HG03064 (cell line): ENCODE results near the gene CCDC34.

Experiments
- ATAC-seq: cut with Tn5 transposase; IDR thresholded peaks from one replicate; pipeline ENCODE4 v1.9.1; 2021; ENCODE audit warnings: low read depth; ENCODE audit not compliant: unreplicated experiment

CCDC34 gene

DNA sequence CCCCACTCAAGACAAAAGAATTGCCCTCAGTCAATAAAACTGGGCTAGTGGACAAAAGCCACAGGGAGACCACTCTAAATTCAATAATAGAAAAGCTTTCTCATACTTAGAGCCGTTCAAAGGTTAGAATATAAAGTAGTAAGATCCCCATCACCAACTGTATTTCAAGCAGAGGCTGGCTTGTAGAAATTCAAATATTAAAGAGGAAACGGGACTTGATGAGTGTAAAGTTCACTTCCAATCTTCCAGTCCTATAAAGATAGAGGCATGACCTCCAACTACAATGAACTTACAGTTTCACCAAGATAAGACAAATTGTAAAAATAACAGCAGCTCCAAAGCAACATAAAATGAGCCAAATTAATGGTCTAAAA lies 70.4 kb downstream of the CCDC34 start:
- ATAC-seq = no peak

DNA sequence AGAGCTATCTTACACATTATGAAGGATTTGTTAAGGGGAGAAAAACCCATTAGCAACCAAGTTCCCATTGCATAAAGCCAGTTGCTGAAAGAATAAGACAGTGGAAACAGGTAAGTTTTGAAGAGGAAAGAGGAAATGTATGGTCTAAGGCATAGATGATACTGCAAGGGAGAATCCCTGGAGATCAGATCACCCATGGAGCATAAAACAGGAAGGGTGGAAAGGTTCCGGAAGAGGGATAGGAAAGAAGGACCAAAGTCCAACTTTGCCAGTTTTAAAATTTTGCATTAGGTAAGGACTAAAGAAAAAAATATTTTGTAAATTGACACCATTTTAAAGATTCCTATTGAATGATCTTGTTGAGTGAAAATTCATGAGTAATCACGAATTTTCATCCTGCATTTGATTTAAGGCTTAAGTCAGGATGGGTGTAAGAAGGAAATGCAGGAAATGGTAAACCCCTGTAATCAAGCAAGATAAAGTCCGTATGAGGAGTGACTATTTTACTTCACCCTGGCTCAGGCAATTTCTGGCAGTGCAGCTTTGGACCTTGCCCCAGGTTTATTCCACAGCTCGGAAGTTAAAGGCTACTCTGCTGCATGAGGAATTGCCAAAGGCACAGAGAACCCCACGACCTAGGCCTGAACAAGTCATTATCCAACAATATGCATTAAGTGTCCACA lies 70.9 kb downstream of the CCDC34 start:
- no peak for ATAC-seq

DNA sequence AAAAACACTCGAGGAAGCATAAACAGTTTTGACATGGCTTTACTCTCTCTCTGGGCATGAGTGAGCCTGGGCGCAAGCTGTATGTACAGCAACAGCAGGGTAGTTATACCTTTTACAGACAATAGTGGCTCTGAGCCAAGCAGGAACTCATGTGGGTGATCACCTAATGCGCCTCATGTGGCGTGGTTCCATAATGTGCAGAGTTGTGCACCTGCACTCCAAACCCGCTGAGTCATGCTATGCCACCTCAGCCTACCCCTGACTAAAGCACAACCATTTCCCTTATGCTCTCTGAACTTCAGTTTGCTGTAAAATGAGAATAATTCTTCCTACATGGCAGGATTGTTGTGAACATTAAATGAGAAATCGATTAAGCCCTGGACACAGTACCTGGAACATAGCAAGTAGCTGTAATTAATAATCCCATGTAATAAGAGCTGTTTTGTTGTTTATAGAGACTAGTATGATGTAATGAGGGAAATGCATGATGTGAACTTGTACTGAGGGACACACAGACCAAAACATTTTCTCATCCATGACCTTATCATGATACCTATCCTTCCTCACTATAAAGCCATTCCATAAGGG lies 71.6 kb downstream of the CCDC34 start:
- ATAC-seq = no peak

- ATAC-seq = no peak
Measured at GRCh38 chr11:27290261-27291050, 72.6 kb downstream of the CCDC34 start.
